Activated CD4-positive, alpha-beta T cell treated with anti-CD3 and anti-CD28 coated beads, Interleukin-2, amount 50 U/mL, for 24 hours (primary cell): ENCODE measurements around the gene MBTD1.
A peak's percentile ranks its signal among the peaks of the same experiment; 100 is the strongest.
"Not testable (repeated sequence)": the region's sequence is repeated elsewhere in the genome, so short reads cannot be mapped to it uniquely, and the experiment has no call there.

Experiments used
- DNase-seq, 2 donors: peaks; one replicate each; pipeline ENCODE4 v3.0.0-alpha.2; 2020; ENCODE audit warnings: low read depth in 1 of 2, low spot score in 1 of 2

The MBTD1 gene

GRCh38 chr17:51189628-51190027, 70.2 kb downstream of the MBTD1 start:
- no peak for DNase-seq

- DNase-seq: no peak
Measured at GRCh38 chr17:51189162-51189561, 70.7 kb downstream of the MBTD1 start.

GRCh38 chr17:51188271-51188833, 71.5 kb downstream of the MBTD1 start:
- DNase-seq: no peak

- no peak for DNase-seq
Measured at GRCh38 chr17:51185763-51186332, 74.0 kb downstream of the MBTD1 start.

GRCh38 chr17:51184124-51184523, 75.7 kb downstream of the MBTD1 start:
- no peak for DNase-seq

- DNase-seq: no peak
Measured at GRCh38 chr17:51180486-51180885, 79.4 kb downstream of the MBTD1 start.

GRCh38 chr17:51172030-51172429, 87.8 kb downstream of the MBTD1 start:
- DNase-seq: not testable (repeated sequence)

- no peak for DNase-seq
Measured at GRCh38 chr17:51170736-51171135, 89.1 kb downstream of the MBTD1 start.

- no peak for DNase-seq
Measured at GRCh38 chr17:51169340-51169739, 90.5 kb downstream of the MBTD1 start.

- DNase-seq: peak; percentile 58 to 61
Measured at GRCh38 chr17:51166987-51167931, 92.6 kb downstream of the MBTD1 start.

- peak; percentile 57 to 67 for DNase-seq
Measured at GRCh38 chr17:51166198-51166986, 93.5 kb downstream of the MBTD1 start, which contains the start of gene NME2. Gene NME2 (plus strand): TSS chr17:51166411. CDS start chr17:51166831, 420 bp downstream.

- no peak for DNase-seq
Measured at GRCh38 chr17:51165680-51166197, 94.1 kb downstream of the MBTD1 start.

- peak in 1 of 2 donors; percentile 9 for DNase-seq
Measured at GRCh38 chr17:51164911-51165679, 94.8 kb downstream of the MBTD1 start.

GRCh38 chr17:51161541-51161940, 98.3 kb downstream of the MBTD1 start:
- DNase-seq: no peak

GRCh38 chr17:51159604-51160003, 100.2 kb downstream of the MBTD1 start:
- DNase-seq: no peak

GRCh38 chr17:51155416-51155815, 104.4 kb downstream of the MBTD1 start:
- no peak for DNase-seq

- no peak for DNase-seq
Measured at GRCh38 chr17:51154176-51154575, 105.7 kb downstream of the MBTD1 start.

GRCh38 chr17:51153210-51154072, 106.4 kb downstream of the MBTD1 start, which contains the start of gene NME1:
Gene NME1 (plus strand): TSS chr17:51153559. CDS start chr17:51155655, 2,096 bp downstream.
- DNase-seq: peak; percentile 98 to 99

- DNase-seq: no peak
Measured at GRCh38 chr17:51152766-51153209, 107.1 kb downstream of the MBTD1 start.
